Ishikawa (cell line): Measurements from ENCODE around the gene ERVFRD-1.

Source experiments
- CEBPB ChIP-seq: IDR thresholded peaks from 2 replicates; pipeline ENCODE4 v1.6.1; 2012
- EGR1 ChIP-seq: IDR thresholded peaks from 2 replicates; pipeline ENCODE4 v1.6.1; 2012
- EP300 ChIP-seq: IDR thresholded peaks from 2 replicates; pipeline ENCODE4 v1.6.1; 2012; ENCODE audit warnings: borderline replicate concordance
- MAX ChIP-seq: IDR thresholded peaks from 2 replicates; pipeline ENCODE4 v1.6.1; 2012
- NFIC ChIP-seq: IDR thresholded peaks from 2 replicates; pipeline ENCODE4 v1.6.1; 2012
- USF1 ChIP-seq: IDR thresholded peaks from 2 replicates; pipeline ENCODE4 v1.6.1; 2012
- YY1 ChIP-seq: IDR thresholded peaks from 2 replicates; pipeline ENCODE4 v1.6.1; 2012; ENCODE audit warnings: low read depth

DNA sequence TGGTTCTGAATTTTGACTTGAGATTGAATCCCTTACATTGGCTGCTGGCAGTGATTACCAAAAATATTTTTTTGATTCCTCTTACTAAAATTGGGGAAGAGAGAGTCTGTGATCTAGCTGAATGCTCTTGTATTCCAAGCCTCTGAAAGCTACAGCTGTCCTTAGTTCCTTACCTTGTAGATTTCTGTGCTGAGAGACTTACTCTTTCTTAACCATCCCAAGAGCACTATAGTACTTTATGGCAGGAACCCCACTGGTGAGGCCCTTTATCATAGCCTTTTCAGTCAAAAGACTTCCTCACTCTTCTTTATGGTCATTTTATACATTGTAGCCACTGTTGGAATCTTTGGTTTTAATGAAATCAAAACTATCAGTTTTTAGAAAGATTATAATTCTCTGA lies 19.1 kb upstream of the ERVFRD-1 start:
- TF ChIP-seq CEBPB (no peak), YY1 (no peak), EGR1 (no peak), MAX (no peak), EP300 (no peak), USF1 (no peak), NFIC (no peak)
